Activated CD4-positive, alpha-beta T cell treated with anti-CD3 and anti-CD28 coated beads for 48 hours (primary cell): ENCODE measurements around the gene PMM2.

Experiments used
- DNase-seq: peaks from one replicate; pipeline ENCODE4 v3.0.0-alpha.2; 2020

PMM2 gene

GRCh38 chr16:8889893-8890548, 92.4 kb downstream of the PMM2 start:
- DNase-seq = no peak

- no peak for DNase-seq
Measured at GRCh38 chr16:8890549-8890921, 92.9 kb downstream of the PMM2 start.

- DNase-seq = no peak
Measured at GRCh38 chr16:8892101-8892575, 94.5 kb downstream of the PMM2 start.

GRCh38 chr16:8893426-8893825, 95.8 kb downstream of the PMM2 start:
- no peak for DNase-seq

GRCh38 chr16:8893976-8894690, 96.5 kb downstream of the PMM2 start:
- DNase-seq = no peak

- DNase-seq = no peak
Measured at GRCh38 chr16:8894736-8895334, 97.2 kb downstream of the PMM2 start.

- no peak for DNase-seq
Measured at GRCh38 chr16:8898660-8899318, 101.2 kb downstream of the PMM2 start.
